Thymus (tissue), 11 donors: ENCODE measurements around the gene ACTMAP. TPM values are rescaled to one million over a fixed set of nuclear protein-coding genes. Genes with fewer than 3 reads are reported as not detected.
A peak's percentile ranks its signal among the peaks of the same experiment; 100 is the strongest.

Experiments
- DNase-seq, 9 donors: peaks; one replicate each; pipeline ENCODE4 v3.0.0-alpha.2; 2013; ENCODE audit warnings: low spot score in 9 of 9, low read depth in 6 of 9, missing footprints in 1 of 9
- H3K27ac ChIP-seq, 2 donors: one replicate each; pipeline ENCODE4 v1.5.1; 2013; ENCODE audit warnings: control low read depth in 1 of 2, low read depth in 1 of 2, low read length in 1 of 2, mild to moderate bottlenecking in 1 of 2, moderate library complexity in 1 of 2
- H3K27me3 ChIP-seq, 2 donors: one replicate each; pipeline ENCODE4 v1.5.1; 2013; ENCODE audit warnings: low read length in 1 of 2; ENCODE audit not compliant: control insufficient read depth in 2 of 2, insufficient read depth in 1 of 2
- H3K36me3 ChIP-seq, 2 donors: one replicate each; pipeline ENCODE4 v1.5.1; 2013; ENCODE audit warnings: low read length in 1 of 2, mild to moderate bottlenecking in 1 of 2, moderate library complexity in 1 of 2; ENCODE audit not compliant: control insufficient read depth in 2 of 2, insufficient read depth in 2 of 2
- H3K4me1 ChIP-seq, 2 donors: one replicate each; pipeline ENCODE4 v1.5.1; 2013; ENCODE audit warnings: low read length in 2 of 2; ENCODE audit not compliant: control insufficient read depth in 2 of 2, insufficient read depth in 2 of 2
- H3K4me3 ChIP-seq, 2 donors: one replicate each; pipeline ENCODE4 v1.5.1; 2013; ENCODE audit warnings: low read length in 2 of 2, control low read depth in 1 of 2, mild to moderate bottlenecking in 1 of 2
- H3K9me3 ChIP-seq, 2 donors: one replicate each; pipeline ENCODE4 v1.5.1; 2013; ENCODE audit warnings: low read length in 1 of 2, mild to moderate bottlenecking in 1 of 2; ENCODE audit not compliant: control insufficient read depth in 2 of 2, insufficient read depth in 1 of 2
- WGBS: extraction: QIAGEN DNeasy Blood & Tissue Kit; methylation state at CpG from one replicate; pipeline ENCODE4 v1.1.7; 2013; 5-methylcytosine and 5-hydroxymethylcytosine counted together
- polyA plus RNA-seq: library from polyadenylated mRNA; stranded (reverse); fragments of 200-250 nt; gene quantifications from one replicate; pipeline ENCODE4 v1.2.3, GENCODE V29; 2013
- total RNA-seq: library from RNA; stranded (reverse); fragments of 120-200 nt; gene quantifications from one replicate; pipeline ENCODE4 v1.2.4, GENCODE V29; 2013
- donor health status: healthy.

The ACTMAP gene
- total and polyA plus RNA-seq, 2 donors = 1.1 to 7.4 TPM

DNA sequence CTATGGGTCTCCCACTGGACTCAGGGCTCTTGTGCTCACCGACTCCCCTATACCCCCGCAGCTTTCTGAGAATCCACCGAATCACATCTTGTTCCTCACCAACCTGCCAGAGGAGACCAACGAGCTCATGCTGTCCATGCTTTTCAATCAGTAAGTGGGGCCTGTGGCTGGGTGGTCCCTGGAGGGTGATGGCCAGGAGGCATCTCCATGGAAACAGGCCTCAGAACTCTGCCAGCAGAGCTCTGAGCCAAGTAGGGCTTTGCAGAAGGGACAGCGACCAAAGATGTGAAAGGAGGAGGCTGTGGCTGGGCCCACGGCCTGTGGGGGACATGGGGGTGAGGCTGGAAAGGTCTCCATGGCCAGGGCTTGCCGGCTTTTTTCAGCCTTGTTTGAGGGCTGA is 13.2 kb upstream of the ACTMAP start:
- no peaks in the 10 kb centered on the region for H3K27me3 ChIP-seq
- H3K36me3 ChIP-seq = peaks cover 76 to 84% of the 10 kb centered on the region in 2 donors
- H3K27ac ChIP-seq = no peak overlapping the region
- no peaks in the 10 kb centered on the region for H3K9me3 ChIP-seq
- no peak for DNase-seq
- H3K4me3 ChIP-seq = no peak overlapping the region
- 98% methylated on average over 7 of the region's 7 CpGs for whole genome bisulfite sequencing
- H3K4me1 ChIP-seq = peaks cover 3 to 11% of the 10 kb centered on the region in 2 donors

GRCh38 chr19:40762754-40763470 is 12.6 kb upstream of the ACTMAP start:
- 96% methylated on average over 17 of the region's 17 CpGs for WGBS
- H3K27ac ChIP-seq = no peak overlapping the region
- no peaks in the 10 kb centered on the region for H3K9me3 ChIP-seq
- no peaks in the 10 kb centered on the region for H3K27me3 ChIP-seq
- no peak for DNase-seq
- H3K4me1 ChIP-seq = peaks cover 3 to 11% of the 10 kb centered on the region in 2 donors
- H3K36me3 ChIP-seq = peaks cover 81 to 87% of the 10 kb centered on the region in 2 donors
- H3K4me3 ChIP-seq = no peak overlapping the region

- no peaks in the 10 kb centered on the region for H3K27me3 ChIP-seq
- H3K27ac ChIP-seq = no peak overlapping the region
- H3K4me1 ChIP-seq = peaks cover 5 to 18% of the 10 kb centered on the region in 2 donors
- H3K9me3 ChIP-seq = no peaks in the 10 kb centered on the region
- 97% methylated on average over 13 of the region's 13 CpGs for WGBS
- H3K4me3 ChIP-seq = no peak overlapping the region
- no peak for DNase-seq
- H3K36me3 ChIP-seq = peaks cover 85 to 95% of the 10 kb centered on the region in 2 donors
Measured at GRCh38 chr19:40759352-40759751, 9.1 kb upstream of the ACTMAP start.

- no peak for DNase-seq
Measured at GRCh38 chr19:40758491-40758890, 8.2 kb upstream of the ACTMAP start.

GRCh38 chr19:40756502-40757110 is 6.3 kb upstream of the ACTMAP start:
- H3K27me3 ChIP-seq = no peaks in the 10 kb centered on the region
- no peak for DNase-seq
- no peak overlapping the region for H3K4me3 ChIP-seq
- no peaks in the 10 kb centered on the region for H3K9me3 ChIP-seq
- no peak overlapping the region for H3K27ac ChIP-seq
- peaks cover 5 to 35% of the 10 kb centered on the region in 2 donors for H3K4me1 ChIP-seq
- peaks cover 61 to 70% of the 10 kb centered on the region in 2 donors for H3K36me3 ChIP-seq
- whole genome bisulfite sequencing = 89% methylated on average over 11 of the region's 11 CpGs

More at GRCh38 chr19:40758491-40758890, 8.2 kb upstream of the ACTMAP start:
- Histone ChIP-seq H3K4me1 (peaks cover 5 to 21% of the 10 kb centered on the region in 2 donors), H3K4me3 (no peak overlapping the region), H3K9me3 (no peaks in the 10 kb centered on the region), H3K27ac (no peak overlapping the region), H3K27me3 (no peaks in the 10 kb centered on the region), H3K36me3 (peaks cover 80 to 88% of the 10 kb centered on the region in 2 donors)
- 97% methylated on average over 3 of the region's 3 CpGs for WGBS

- peaks cover 5 to 36% of the 10 kb centered on the region in 2 donors for H3K4me1 ChIP-seq
Measured at GRCh38 chr19:40755791-40756190, 5.5 kb upstream of the ACTMAP start.

GRCh38 chr19:40755248-40755624 is 5.0 kb upstream of the ACTMAP start:
- H3K4me1 ChIP-seq = peaks cover 5 to 36% of the 10 kb centered on the region in 2 donors
- peak overlapping the region in 1 of 2 donors; percentile 26 for H3K27ac ChIP-seq
- H3K4me3 ChIP-seq = no peak overlapping the region
- no peaks in the 10 kb centered on the region for H3K27me3 ChIP-seq
- H3K36me3 ChIP-seq = peaks cover 48 to 56% of the 10 kb centered on the region in 2 donors
- DNase-seq = no peak
- WGBS = 99% methylated on average over 3 of the region's 3 CpGs
- H3K9me3 ChIP-seq = no peaks in the 10 kb centered on the region

More at GRCh38 chr19:40755791-40756190, 5.5 kb upstream of the ACTMAP start:
- no peak for DNase-seq
- Histone ChIP-seq H3K27me3 (no peaks in the 10 kb centered on the region), H3K4me3 (no peak overlapping the region), H3K27ac (no peak overlapping the region), H3K36me3 (peaks cover 54 to 62% of the 10 kb centered on the region in 2 donors), H3K9me3 (no peaks in the 10 kb centered on the region)
- WGBS = 98% methylated on average over 8 of the region's 8 CpGs

GRCh38 chr19:40754611-40755247 is 4.5 kb upstream of the ACTMAP start:
- Histone ChIP-seq H3K36me3 (peaks cover 43 to 51% of the 10 kb centered on the region in 2 donors), H3K27me3 (no peaks in the 10 kb centered on the region), H3K4me1 (peaks cover 9 to 41% of the 10 kb centered on the region in 2 donors), H3K9me3 (no peaks in the 10 kb centered on the region), H3K27ac (peak overlapping the region; percentile 34 to 58), H3K4me3 (peak overlapping the region in 1 of 2 donors; percentile 2)
- no peak for DNase-seq
- WGBS = 87% methylated on average over 9 of the region's 9 CpGs

GRCh38 chr19:40752257-40752781 is 2.0 kb upstream of the ACTMAP start:
- Histone ChIP-seq H3K27ac (no peak overlapping the region), H3K4me1 (peaks cover 12 to 46% of the 10 kb centered on the region in 2 donors), H3K36me3 (peaks cover 25 to 32% of the 10 kb centered on the region in 2 donors), H3K9me3 (no peaks in the 10 kb centered on the region), H3K27me3 (no peaks in the 10 kb centered on the region), H3K4me3 (peak overlapping the region; percentile 65 to 66)
- WGBS = 88% methylated on average over 12 of the region's 12 CpGs
- no peak for DNase-seq
